HEK293T (cell line): Measurements from ENCODE around the gene NPAS3.

Experiments used
- CTCF ChIA-PET: fragments of 350-600 bp; formaldehyde crosslinking; extraction: SDS; loops from one replicate; lab custom pipeline; 2021; ENCODE audit warnings: antibody characterized with exemption, inconsistent platforms; lab: Yijun Ruan, JAX
- POLR2A ChIA-PET: fragments of 350-600 bp; formaldehyde crosslinking; extraction: SDS; loops from one replicate; lab custom pipeline; 2020; ENCODE audit warnings: antibody characterized with exemption, inconsistent platforms; lab: Yijun Ruan, JAX
- DNase-seq: peaks from one replicate; pipeline ENCODE4 v3.0.0; 2012; ENCODE audit warnings: mixed read lengths; ENCODE audit errors: extremely low spot score
- ARNT ChIP-seq: fragments of 450-650 bp; IDR thresholded peaks from 2 replicates; pipeline ENCODE4 v1.6.1; 2017; ENCODE audit warnings: mild to moderate bottlenecking
- BHLHE40 ChIP-seq: fragments of 450-650 bp; IDR thresholded peaks from 2 replicates; pipeline ENCODE4 v1.6.1; 2016; ENCODE audit warnings: mild to moderate bottlenecking, moderate library complexity, borderline replicate concordance
- CTBP1 ChIP-seq: fragments of 450-650 bp; IDR thresholded peaks from 2 replicates; pipeline ENCODE4 v1.6.1; 2016; ENCODE audit warnings: borderline replicate concordance
- ELF4 ChIP-seq: fragments of 450-650 bp; IDR thresholded peaks from 2 replicates; pipeline ENCODE4 v1.6.1; 2017; ENCODE audit warnings: antibody characterized with exemption
- FOXA1 ChIP-seq: fragments of 450-650 bp; IDR thresholded peaks from 2 replicates; pipeline ENCODE4 v1.6.1; 2016; ENCODE audit warnings: mild to moderate bottlenecking
- FOXK2 ChIP-seq: fragments of 450-650 bp; IDR thresholded peaks from 2 replicates; pipeline ENCODE4 v1.6.1; 2016; ENCODE audit warnings: mild to moderate bottlenecking
- FOXM1 ChIP-seq: fragments of 450-650 bp; IDR thresholded peaks from 2 replicates; pipeline ENCODE4 v1.6.1; 2017; ENCODE audit warnings: mild to moderate bottlenecking, borderline replicate concordance
- HDGF ChIP-seq: fragments of 450-650 bp; IDR thresholded peaks from 2 replicates; pipeline ENCODE4 v1.6.1; 2017; ENCODE audit warnings: antibody characterized with exemption, borderline replicate concordance
- L3MBTL2 ChIP-seq: fragments of 450-650 bp; conservative IDR thresholded peaks from 2 replicates; pipeline ENCODE4 v1.6.1; 2016; ENCODE audit warnings: mild to moderate bottlenecking
- LEF1 ChIP-seq: fragments of 450-650 bp; IDR thresholded peaks from 2 replicates; pipeline ENCODE4 v1.6.1; 2017; ENCODE audit warnings: mild to moderate bottlenecking, borderline replicate concordance
- NFRKB ChIP-seq: fragments of 450-650 bp; IDR thresholded peaks from 2 replicates; pipeline ENCODE4 v1.6.1; 2016; ENCODE audit warnings: mild to moderate bottlenecking, moderate library complexity
- SP1 ChIP-seq: fragments of 450-650 bp; IDR thresholded peaks from 2 replicates; pipeline ENCODE4 v1.6.1; 2017
- SUZ12 ChIP-seq: fragments of 450-650 bp; IDR thresholded peaks from 2 replicates; pipeline ENCODE4 v1.6.1; 2016; ENCODE audit warnings: mild to moderate bottlenecking
- TARDBP ChIP-seq: fragments of 450-650 bp; IDR thresholded peaks from 2 replicates; pipeline ENCODE4 v1.6.1; 2016
- ZNF384 ChIP-seq: fragments of 450-650 bp; IDR thresholded peaks from 2 replicates; pipeline ENCODE4 v1.6.1; 2016
- TF ChIP-seq, protein P1 (sequence below): fragments of 450-650 bp; IDR thresholded peaks from 2 replicates; pipeline ENCODE4 v1.6.1; 2016

NPAS3 gene

GRCh38 chr14:33218026-33218425, 279.3 kb downstream of the NPAS3 start:
- CTCF ChIA-PET: no interaction called here
- no peak for TF ChIP-seq SUZ12
- no peak for TF ChIP-seq ZNF384
- TF ChIP-seq, protein P1, sequence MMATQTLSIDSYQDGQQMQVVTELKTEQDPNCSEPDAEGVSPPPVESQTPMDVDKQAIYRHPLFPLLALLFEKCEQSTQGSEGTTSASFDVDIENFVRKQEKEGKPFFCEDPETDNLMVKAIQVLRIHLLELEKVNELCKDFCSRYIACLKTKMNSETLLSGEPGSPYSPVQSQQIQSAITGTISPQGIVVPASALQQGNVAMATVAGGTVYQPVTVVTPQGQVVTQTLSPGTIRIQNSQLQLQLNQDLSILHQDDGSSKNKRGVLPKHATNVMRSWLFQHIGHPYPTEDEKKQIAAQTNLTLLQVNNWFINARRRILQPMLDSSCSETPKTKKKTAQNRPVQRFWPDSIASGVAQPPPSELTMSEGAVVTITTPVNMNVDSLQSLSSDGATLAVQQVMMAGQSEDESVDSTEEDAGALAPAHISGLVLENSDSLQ: no peak
- POLR2A ChIA-PET: no interaction called here
- no peak for DNase-seq

- no peak for TF ChIP-seq BHLHE40
- no peak for TF ChIP-seq SUZ12
- no peak for TF ChIP-seq ARNT
- TF ChIP-seq FOXK2: no peak
- TF ChIP-seq HDGF: no peak
- TF ChIP-seq, protein P1: no peak
- CTCF ChIA-PET: no interaction called here
- no peak for DNase-seq
- POLR2A ChIA-PET: no interaction called here
Measured at GRCh38 chr14:33219957-33220356, 281.3 kb downstream of the NPAS3 start.

GRCh38 chr14:33229269-33229929, 290.7 kb downstream of the NPAS3 start:
- ChIA-PET CTCF (no interaction called here), POLR2A (no interaction called here)
- no peak for TF ChIP-seq HDGF
- DNase-seq: no peak

- ChIA-PET CTCF (no interaction called here), POLR2A (no interaction called here)
- no peak for DNase-seq
- TF ChIP-seq SP1: no peak
- no peak for TF ChIP-seq FOXK2
- TF ChIP-seq L3MBTL2: no peak
- no peak for TF ChIP-seq BHLHE40
- TF ChIP-seq FOXM1: no peak
- no peak for TF ChIP-seq NFRKB
- TF ChIP-seq TARDBP: no peak
- TF ChIP-seq ZNF384: no peak
- TF ChIP-seq ARNT: no peak
- TF ChIP-seq LEF1: no peak
- no peak for TF ChIP-seq SUZ12
Measured at GRCh38 chr14:33230021-33230420, 291.3 kb downstream of the NPAS3 start.

DNA sequence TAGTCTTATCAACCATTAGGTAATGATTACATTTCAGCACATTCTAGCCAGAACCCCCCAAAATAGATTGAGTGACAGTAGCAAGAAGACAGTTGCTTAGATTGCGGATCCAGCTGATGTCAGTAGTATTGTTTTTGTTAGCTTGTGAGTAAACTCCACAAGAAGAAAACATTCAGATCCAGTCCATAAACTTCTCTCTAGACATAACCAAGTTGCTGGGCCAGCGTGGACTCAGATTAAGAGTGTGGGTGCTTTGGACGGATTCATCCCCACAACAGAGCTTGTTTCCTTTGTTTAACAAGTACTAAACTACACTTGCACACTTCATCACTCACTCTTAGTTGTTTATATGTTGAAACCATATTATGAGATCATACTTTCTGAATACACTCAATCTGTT, 293.4 kb downstream of the NPAS3 start:
- no peak for DNase-seq
- no peak for TF ChIP-seq ELF4
- TF ChIP-seq, protein P1: no peak
- no peak for TF ChIP-seq FOXM1
- no peak for TF ChIP-seq FOXK2
- TF ChIP-seq FOXA1: no peak
- no peak for TF ChIP-seq TARDBP
- no peak for TF ChIP-seq HDGF
- no peak for TF ChIP-seq ARNT
- TF ChIP-seq LEF1: no peak
- no peak for TF ChIP-seq CTBP1
- no peak for TF ChIP-seq BHLHE40
- TF ChIP-seq L3MBTL2: no peak
- no peak for TF ChIP-seq SUZ12
- no peak for TF ChIP-seq NFRKB
- CTCF ChIA-PET: no interaction called here
- POLR2A ChIA-PET: no interaction called here

GRCh38 chr14:33237115-33237740, 298.5 kb downstream of the NPAS3 start:
- CTCF ChIA-PET: no interaction called here
- no peak for TF ChIP-seq BHLHE40
- TF ChIP-seq FOXK2: no peak
- TF ChIP-seq LEF1: no peak
- TF ChIP-seq, protein P1: no peak
- TF ChIP-seq TARDBP: no peak
- no peak for TF ChIP-seq SP1
- TF ChIP-seq FOXM1: no peak
- POLR2A ChIA-PET: no interaction called here
- no peak for DNase-seq
